HG02870 (cell line): ENCODE results near the gene RPTN.

Experiments
- ATAC-seq: cut with Tn5 transposase; IDR thresholded peaks from one replicate; pipeline ENCODE4 v1.9.1; 2021; ENCODE audit warnings: mild to moderate bottlenecking, moderate library complexity; ENCODE audit not compliant: unreplicated experiment

The RPTN gene, protein sequence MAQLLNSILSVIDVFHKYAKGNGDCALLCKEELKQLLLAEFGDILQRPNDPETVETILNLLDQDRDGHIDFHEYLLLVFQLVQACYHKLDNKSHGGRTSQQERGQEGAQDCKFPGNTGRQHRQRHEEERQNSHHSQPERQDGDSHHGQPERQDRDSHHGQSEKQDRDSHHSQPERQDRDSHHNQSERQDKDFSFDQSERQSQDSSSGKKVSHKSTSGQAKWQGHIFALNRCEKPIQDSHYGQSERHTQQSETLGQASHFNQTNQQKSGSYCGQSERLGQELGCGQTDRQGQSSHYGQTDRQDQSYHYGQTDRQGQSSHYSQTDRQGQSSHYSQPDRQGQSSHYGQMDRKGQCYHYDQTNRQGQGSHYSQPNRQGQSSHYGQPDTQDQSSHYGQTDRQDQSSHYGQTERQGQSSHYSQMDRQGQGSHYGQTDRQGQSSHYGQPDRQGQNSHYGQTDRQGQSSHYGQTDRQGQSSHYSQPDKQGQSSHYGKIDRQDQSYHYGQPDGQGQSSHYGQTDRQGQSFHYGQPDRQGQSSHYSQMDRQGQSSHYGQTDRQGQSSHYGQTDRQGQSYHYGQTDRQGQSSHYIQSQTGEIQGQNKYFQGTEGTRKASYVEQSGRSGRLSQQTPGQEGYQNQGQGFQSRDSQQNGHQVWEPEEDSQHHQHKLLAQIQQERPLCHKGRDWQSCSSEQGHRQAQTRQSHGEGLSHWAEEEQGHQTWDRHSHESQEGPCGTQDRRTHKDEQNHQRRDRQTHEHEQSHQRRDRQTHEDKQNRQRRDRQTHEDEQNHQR

DNA sequence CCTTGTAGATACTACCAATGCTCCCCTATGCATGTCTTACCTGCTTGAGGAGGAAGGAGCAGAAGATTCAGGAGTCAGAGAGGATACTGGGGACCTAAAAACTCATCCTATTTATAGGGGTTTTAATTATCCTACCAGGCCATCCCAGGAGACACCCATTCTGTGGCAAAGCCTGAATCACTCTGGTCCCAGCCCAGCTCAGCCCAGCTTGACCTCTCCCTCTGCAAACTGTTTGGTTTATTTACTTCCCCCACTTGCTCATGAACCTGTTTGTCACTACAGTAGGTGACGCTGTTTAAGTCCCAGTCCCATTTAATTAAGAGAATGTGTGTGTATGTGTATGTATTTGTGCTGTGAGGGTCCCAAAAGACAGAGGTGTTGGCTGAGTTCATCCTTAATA, at the start of gene RPTN:
RPTN (minus strand) TSS at position 85 of the 400 bp plus-strand sequence. CDS start 1,339 bp downstream, outside the sequence.
- no peak for ATAC-seq

DNA sequence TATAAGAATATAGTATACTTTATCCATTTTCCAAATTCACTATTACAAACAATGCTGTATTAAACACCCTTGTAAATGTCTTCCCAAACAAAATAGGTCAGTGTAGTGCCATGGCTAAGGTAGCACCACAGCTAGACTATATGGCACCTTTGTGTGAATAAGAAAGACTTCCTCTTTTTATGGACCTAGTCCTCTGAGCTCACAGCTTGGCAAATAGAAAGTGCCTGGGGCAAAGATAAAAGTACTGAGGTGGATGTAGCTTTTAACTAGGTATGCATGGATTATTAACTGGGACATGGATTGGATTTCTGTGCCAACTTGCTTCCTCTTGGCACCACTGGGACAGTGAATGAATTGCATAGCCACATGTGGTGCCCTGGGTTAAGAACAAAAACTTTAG, 40.0 kb upstream of the RPTN start:
- no peak for ATAC-seq

DNA sequence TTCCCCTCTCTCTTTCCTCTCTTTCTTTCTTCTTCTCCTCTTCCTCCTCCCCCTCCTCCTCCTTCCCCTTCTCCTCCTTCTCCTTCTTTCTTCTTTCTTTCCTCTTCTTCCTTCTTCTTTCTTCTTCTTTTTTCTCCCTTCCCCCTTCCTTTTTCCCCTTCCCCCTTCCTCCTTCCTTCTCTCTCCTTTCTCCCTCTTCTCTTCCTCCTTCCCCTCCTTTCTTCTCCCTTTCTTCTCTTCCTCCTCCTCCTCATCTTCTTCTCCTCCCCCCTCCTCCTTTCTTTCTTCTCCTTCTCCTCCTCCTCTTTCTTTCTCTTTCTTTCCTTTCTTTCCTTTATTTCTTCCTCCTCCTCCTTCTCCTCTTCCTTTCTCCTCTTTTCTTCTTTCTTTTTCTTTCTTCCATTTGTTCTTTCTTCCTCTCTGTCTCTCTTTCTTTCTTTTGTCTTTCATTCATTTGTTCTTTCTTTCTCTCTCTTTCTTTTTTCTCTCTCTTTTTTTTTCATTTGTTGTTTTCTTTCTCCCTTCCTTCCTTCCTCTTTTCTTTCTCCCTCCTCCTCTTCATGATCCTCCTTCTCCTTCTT, 38.4 kb upstream of the RPTN start:
- ATAC-seq, result no peak

DNA sequence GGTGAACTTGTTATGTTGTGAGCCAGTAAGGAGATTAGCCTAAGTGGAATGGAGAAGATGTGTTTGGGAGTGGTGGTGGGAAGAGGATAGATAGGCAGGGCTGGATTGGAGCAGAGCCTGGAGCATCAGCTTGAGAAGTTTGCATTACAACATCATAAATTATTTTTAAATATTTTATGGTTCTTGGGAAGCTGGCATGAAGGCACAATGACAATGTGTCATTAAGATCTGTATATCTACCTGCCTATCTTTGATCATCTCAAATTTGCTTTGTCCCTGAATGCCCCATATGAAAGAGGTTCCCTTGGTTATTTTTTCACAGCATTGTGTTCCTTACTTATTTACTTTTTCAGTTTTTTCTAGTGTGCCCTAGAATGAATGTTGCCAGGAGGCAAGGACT, 32.7 kb upstream of the RPTN start:
- no peak for ATAC-seq

DNA sequence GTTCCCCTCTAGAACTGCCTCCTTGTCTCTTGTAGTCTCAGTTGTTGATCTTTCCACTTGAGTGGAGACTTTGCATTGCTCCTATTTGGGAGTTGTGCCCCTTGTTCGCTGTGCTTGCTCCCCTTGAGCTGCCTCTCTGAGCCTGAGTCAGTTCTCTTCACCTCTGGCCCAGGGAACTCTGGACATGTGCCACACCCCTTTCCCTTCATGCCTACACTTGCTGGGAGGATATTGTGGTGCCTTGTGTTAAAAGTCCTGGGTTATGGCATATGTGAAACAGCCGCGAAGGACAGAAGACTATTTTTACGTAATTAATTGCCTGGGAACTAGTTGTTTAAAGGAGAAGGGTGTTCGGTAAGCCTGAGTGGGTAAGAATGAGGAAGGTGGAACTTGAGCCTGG, 32.2 kb upstream of the RPTN start:
- ATAC-seq, result no peak

DNA sequence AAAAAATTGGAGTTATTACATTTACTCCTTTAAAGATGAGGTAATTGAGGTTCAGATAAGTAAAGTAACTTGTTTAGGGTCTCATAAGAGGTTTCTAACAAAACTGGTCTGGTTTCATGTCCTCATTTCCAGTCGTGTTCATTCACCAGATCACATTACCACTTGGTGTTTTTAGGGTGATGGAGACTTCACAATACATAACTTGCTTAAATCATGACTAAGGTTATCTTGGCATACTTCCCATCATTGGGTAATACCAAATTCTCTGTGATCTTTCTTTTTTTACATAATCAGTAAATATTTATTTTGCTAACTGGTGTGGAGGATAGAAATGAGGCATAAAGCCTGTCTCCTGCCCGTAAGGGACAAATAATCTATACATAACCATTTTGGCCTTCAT, 31.6 kb upstream of the RPTN start:
- no peak for ATAC-seq

DNA sequence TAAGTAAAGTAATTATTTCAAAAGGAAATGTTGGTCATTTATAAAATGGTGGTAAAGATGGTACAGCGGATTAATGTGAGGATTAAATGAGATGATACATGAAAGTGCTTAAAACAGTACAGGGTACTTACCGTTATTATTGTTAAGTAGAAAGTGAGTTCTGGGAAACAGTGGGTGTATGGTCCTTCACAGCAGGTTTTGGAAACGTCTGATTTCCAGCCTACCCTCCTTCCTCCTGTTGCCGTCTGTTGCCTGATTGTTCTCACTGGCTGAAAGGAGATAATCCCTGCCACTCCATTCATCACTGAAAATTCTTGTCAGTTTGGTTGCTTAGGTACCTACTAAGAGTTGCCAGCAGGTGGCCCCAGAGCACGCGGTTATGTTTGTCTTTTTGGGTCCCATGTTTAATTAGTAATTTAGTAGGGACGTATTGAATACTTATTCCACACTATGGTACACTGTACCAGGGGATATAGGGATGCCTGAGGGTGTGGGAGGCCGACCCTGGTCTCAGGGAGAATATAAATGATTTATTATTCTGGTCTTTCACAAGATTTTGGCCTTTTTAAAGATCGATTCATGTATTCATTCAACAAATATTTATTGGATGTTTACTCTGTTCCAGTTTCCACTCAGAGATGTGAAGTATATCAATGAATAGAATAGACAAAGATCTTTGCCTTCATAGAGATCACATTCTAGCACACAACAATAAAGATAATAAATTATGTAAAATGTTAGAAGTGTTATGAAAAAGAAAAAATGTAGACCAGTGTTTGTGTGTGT, 30.8 kb upstream of the RPTN start:
- ATAC-seq, result no peak

DNA sequence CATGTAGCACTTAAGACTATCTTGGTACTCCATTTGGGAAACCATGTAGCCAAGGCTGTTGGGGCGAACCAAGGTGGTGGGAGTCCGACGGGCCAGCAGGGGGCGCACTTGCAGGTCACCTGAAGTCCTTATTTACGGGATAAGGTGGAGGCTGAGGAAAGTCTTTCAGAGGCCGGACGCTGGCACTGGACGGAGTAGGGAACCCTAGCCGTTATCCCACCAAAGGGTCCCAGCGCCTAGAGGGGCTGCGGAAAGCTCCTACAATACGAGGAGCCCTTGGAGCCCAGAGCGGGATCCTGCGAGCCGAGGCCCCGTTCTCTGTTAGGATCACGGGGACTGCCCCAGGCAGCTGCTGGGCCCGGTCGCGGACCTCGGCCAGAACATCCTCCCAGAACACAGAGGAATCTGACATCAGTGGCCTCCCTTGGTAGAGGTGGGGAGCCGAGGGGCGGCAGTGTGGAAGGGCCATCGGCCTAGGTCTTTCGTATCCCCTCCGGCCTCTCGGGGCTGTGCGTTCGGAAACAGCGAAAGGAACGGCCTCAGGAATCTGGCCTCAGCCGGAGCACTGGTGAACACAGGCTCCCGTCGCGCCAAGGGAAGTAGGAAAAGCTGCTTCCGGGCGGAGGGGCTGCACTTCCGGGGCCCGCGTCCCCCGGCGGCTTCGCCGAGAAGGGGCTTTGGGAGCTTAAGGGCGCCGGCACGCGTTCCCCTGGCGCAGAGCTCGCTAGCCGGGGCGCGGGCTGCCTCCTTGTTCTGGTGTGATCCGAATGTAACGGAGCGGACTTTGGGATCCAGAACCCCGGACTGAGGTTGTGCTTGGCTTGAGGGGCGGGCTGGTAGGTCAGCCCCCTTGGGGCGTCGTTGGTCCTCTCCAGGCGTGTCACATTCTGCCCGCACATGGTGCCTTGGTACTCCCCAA, 29.9 kb upstream of the RPTN start:
- ATAC-seq, result peak; percentile 59

DNA sequence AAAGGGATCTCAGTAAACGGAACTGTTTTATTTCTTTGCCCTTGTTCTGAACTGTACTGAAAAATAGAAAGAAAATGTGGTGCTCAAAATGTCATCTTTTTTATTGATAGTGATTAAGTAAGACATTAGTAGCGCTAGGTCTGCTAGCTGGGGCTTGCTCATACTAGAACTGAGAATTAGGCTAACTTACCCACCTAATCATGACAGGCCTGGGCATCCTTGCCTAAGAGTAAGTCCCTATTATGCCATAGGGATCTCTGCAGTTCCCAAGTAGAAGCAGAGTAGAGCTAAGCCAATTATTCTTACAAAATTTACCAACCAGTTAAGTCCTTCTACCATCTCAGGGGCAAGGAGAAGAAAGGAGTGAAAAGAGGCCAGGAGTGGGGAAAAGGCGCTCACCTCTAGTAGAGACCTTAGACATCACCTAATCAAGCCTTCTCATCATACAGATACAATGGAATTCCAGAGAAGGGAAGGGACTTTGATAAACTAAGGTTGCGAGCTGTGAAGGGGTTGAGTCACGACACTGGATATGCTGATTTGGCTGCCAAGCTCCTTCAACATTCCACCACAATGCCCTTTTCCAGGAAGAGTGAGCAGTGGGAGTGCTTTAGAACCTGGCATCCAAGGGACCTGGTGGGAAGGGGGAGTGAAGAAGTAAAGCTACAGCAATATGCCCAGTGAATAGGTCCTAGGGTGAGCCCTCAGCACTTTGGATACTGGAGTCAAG, 27.7 kb upstream of the RPTN start:
- ATAC-seq, result no peak

DNA sequence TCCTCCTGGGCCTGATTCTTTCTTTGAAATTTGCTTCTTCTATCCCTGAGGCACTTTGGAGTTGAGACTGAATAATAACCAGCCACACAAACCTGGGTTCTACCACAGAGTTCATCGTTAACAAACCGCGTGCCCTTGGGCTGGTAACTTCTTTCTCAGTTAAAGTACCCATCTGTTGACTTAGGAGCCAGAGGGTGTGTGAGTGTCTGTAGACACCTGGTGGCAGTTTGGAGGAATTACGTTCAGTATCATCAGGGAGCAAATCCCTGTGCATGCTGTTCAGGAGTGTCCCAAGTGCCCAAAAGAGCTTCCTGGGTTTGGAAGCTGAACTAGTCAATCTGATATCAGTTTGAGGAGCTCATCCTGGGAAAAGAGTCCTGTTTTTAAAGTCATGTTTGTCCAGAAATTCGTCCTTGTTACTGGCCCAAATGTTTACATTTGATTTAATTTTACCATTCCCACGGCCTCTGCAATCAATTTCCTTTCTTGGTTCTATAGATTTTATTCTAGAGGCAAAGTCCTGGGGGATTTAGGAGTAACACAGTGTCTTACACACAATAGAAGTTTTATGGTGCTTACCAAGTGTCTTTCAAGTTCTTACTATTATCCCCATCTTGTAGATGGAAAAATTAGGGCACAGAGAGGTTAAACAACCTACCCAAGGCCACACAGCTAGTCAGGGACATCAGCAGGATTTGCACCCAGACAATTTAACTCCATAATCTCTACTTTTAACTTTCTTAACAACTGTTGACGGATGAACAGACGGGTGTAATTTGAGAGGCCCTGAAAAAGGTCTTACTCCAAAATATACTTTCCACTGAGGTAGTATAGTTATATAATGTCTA, 26.7 kb upstream of the RPTN start:
- peak; percentile 57 for ATAC-seq

DNA sequence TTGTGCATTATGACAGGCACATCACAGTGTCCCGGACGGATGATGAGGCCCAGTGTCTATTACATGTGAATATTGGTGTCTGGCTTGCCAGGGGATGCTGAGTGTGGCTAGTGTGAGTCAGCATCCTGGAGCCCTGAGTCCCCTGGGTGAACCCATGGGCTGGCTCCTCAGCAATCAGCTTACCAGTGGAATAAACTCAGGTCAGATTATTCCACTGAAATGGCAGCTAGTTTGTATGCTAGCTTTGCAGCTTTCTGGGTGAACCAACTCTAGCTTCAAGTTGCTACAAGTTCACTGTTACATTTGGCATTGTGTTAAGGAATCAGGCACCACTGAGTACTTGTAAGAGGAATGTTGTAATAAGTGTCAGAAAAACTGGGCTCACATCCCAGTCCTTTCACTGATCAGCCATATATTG, 23.9 kb upstream of the RPTN start:
- ATAC-seq, result no peak

DNA sequence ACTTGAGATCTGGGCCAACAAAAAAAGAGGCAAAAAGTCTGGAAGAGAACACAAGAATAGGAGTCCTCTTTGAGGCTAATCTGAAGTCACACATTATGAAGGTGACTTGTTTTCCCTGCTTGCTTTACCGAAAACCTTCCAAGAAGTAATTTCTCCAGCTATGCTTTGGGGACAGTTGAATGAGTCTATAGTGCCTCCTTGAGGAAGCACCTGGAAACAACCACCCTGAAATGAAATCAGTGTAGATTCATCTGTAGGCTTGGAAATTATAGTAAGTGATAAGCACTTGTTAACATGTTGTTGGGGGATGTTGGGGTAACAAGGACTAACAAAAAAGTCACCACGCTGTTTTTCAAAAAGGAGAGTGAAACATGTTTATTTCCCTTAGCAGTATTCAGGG, 23.4 kb upstream of the RPTN start:
- no peak for ATAC-seq

DNA sequence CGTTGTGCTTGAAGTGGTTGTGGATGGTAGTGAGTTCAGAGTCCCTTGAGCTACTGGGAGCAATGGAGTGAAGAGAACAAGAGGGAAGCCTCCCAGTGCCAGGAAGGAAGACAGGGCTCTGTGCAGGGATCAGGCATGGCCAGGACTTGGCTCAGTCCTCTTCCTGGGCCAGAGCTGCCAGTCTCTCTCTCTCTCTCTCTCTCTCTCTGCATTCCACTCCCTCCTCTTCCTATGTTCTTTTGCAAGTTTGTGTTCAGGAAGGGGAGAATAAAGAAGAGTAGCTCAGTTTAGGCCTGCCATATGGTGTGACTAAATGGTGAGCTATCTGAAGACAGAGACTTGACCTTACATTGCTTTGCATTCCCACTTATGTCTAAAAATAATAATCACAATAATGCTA, 20.5 kb upstream of the RPTN start:
- ATAC-seq, result no peak

DNA sequence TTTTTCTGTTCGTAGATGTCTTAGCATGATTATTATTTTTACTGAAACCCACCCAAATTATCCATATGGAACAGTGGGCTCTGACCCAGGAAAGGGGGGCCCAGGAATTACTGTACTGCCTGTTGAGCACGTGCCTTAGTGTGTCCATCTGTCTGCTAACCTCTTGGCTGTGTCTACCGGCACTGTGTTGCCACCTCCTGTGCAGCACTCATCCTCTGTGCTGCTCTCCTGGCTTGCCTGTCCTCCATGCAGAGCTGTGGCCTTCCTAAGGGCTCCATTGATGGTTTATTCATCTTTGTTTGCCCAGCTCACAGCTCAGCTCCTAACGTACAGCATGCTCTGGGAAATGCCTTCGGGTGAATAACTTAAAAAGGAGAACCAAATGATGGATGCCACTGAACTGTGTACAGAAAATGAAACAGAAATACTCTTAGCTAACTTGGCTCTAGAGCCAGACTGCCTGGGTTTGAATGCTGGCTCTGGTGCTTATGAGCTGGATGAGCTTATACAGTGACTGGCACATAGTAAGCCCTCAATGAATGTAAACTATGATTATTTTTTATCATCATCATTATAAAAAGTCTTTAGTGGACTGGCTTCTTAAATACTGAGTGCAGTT, 11.4 kb upstream of the RPTN start:
- no peak for ATAC-seq

DNA sequence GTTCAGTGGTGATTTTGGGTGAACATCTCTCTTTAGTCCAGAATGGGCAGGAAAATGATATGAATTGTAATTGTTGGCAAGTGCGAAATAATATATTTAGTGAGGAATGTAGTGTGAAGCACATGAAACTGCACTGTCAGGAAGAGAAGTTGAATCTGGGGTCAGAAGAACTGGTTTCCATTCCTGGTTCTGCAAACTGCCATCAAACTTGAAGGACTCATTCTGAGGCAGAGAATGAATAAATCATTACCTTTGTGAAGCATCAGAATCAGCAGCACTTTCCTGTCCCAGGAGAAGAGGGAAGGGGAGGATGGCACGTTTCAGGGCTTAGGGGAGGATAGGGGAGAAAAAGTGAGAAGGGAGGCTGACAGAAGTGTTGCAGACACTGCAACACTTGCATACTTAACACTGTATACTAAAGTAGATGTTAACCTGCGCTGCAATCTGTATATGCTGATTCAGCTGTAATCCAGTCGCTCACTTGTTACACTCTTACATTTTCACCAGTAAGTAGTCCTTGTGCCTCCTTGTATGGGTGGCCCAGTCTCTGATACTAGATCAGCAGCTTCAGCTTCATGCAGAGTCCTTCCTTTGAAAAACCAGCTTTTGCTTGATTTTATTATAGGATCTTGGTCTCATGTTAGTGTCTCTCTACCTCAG, 10.5 kb upstream of the RPTN start:
- ATAC-seq, result no peak

DNA sequence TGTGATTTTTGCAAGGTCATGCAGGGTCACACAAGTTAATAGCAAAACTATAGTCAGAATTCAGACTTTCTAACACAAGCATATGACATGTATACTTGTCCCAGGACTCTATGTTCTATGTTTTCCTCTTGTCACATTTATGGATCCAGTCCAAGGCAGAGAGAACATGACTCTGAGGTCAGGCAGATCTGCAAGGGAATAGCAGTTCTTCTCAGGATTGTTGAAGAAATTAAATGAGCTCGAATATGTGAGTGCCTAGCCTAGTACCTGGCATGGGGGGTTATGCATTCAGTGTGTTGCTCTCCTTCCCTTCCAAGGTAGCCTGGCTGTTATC, 9.5 kb upstream of the RPTN start:
- no peak for ATAC-seq

DNA sequence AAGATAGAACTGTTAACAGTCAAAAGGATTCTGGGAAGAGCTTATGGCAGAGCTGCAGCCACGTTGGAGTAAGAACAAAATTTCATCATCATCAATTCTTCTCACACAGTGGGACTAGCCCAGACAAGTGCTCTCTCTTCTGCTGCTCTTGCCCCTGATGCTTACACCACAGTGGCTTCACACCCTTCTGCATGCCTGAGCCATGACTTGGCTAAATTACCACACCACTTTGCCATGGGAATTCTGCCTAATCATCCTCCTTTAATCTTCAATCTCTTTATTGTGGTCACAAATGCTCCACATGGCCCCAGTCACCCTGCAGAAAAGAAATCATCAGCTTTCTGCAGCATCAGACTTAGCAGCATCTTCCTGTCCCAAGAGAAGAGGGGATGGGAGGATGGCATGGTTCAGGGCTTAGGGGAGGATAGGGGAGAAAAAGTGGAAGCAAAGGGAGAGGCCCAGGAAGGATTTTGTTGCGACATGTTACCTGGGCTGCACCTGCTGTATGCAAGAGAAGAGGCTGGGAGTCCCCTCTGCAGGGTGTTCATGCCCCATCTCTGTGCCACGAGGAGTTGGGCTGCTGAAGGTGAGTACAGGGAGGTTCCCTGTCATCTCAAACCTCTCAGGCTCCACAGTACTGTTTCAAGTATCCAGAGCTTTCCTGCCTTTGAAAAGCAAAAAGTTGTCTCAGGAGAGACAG, 9.0 kb upstream of the RPTN start:
- no peak for ATAC-seq
